ACC112 (cell line): Measurements from ENCODE around the gene MLLT3.
A peak's percentile ranks its signal among the peaks of the same experiment; 100 is the strongest.
"Not testable (repeated sequence)": the region's sequence is repeated elsewhere in the genome, so short reads cannot be mapped to it uniquely, and the experiment has no call there.

ENCODE experiments used
- H2AFZ ChIP-seq: fragments of 200-600 bp; sonication (generic); one replicate; pipeline ENCODE4 v1.6.0; 2017; ENCODE audit warnings: antibody characterized with exemption, low read length; ENCODE audit not compliant: unreplicated experiment
- H3K27ac ChIP-seq: fragments of 200-600 bp; sonication (generic); 2 replicates; pipeline ENCODE4 v1.5.1; 2014; ENCODE audit warnings: low read depth, mild to moderate bottlenecking, antibody characterized with exemption, low read length, moderate library complexity
- H3K27me3 ChIP-seq: fragments of 200-600 bp; sonication (generic); 2 replicates; pipeline ENCODE4 v1.6.1; 2014; ENCODE audit warnings: mild to moderate bottlenecking, antibody characterized with exemption, low read length, moderate library complexity, mixed read lengths; ENCODE audit not compliant: insufficient read depth
- H3K36me3 ChIP-seq: fragments of 200-600 bp; sonication (generic); 2 replicates; pipeline ENCODE4 v1.6.1; 2016; ENCODE audit warnings: mild to moderate bottlenecking, antibody characterized with exemption, low read length, moderate library complexity, mixed read lengths; ENCODE audit not compliant: insufficient read depth
- H3K4me1 ChIP-seq: fragments of 200-600 bp; sonication (generic); one replicate; pipeline ENCODE4 v1.6.1; 2016; ENCODE audit warnings: low read length, mixed read lengths; ENCODE audit not compliant: insufficient read depth, unreplicated experiment, control insufficient read depth
- H3K4me3 ChIP-seq: fragments of 200-600 bp; sonication (generic); 2 replicates; pipeline ENCODE4 v1.5.1; 2014; ENCODE audit warnings: mild to moderate bottlenecking, low read depth, low read length
- H3K79me2 ChIP-seq: fragments of 200-600 bp; sonication (generic); one replicate; pipeline ENCODE4 v1.6.0; 2016; ENCODE audit warnings: low read length; ENCODE audit not compliant: control insufficient read depth, unreplicated experiment, insufficient read depth

The MLLT3 gene

DNA sequence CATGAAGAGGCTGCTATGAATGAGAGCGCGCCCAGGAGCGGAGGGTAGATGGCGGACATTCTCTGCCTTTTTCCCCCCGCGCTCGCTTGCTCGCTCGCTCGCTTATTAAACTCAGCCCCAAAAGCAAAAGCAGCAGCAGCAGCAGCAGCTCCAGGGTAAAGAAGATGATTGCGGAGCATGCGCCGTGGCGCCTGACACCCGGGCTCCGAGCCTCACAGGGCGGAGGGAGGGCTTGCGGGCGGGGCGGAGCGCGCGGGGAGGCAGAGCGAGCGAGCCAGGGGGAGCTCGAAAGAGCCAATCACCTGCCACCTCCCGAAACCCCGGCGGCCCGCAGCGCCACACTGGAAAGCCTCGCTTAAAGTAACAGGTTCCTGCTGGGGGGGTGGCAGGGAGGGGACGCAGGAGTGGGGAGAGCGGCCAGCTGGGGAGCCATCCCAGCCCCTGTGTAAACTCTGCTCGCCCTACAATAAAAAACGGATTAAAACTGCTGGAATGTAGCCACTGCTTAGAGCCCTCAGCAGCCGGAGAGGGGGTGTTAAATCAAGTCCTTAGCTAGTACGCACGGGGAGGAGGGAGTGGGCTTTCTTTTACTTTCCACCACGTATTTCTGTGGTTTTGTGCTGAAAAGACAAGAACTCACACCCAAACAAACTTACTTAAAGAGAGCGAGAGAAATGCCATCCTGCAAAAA is at the start of gene MLLT3:
Gene MLLT3 (minus strand): TSS at position 170 of the 691 bp plus-strand sequence.
- Histone ChIP-seq H3K27me3 (no peaks in the 10 kb centered on the region), H3K27ac (peak within 1 kb of the TSS; percentile 55; the same call in 1 of the 2 replicates), H2AFZ (peak within 1 kb of the TSS; percentile 96)

DNA sequence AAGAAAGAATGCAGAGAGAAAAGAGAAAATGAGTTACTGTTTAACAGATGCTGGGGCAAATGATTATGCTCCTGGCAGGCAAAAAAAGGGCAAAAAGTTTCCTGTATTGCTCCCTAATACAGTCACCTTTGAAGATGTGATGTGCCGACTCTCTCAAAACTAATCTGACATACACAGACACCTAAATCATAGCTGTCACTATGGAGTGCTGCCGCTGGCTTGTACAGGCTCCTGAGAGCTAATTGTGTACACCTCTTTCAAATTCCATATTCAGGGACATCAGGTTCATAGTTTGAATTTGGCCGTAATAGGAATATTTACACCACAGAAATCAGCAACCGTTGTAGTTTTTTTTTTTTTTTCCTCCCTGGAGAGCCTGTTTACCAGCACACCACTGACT is 49.3 kb upstream of the MLLT3 start:
- H3K4me1 ChIP-seq, result no peaks in the 10 kb centered on the region
- H2AFZ ChIP-seq, result no peak overlapping the region
- no peaks in the 10 kb centered on the region for H3K36me3 ChIP-seq
- no peak overlapping the region for H3K27ac ChIP-seq
- H3K4me3 ChIP-seq, result no peak overlapping the region
- H3K79me2 ChIP-seq, result no peaks in the 10 kb centered on the region
- H3K27me3 ChIP-seq, result no peaks in the 10 kb centered on the region

More for the DNA sequence above, at the start of gene MLLT3:
- peak within 1 kb of the TSS; percentile 81 for H3K4me3 ChIP-seq
- peaks cover 14% of the 10 kb centered on the region for H3K79me2 ChIP-seq
- peaks cover 24% of the 10 kb centered on the region for H3K4me1 ChIP-seq
- no peaks in the 10 kb centered on the region for H3K36me3 ChIP-seq

DNA sequence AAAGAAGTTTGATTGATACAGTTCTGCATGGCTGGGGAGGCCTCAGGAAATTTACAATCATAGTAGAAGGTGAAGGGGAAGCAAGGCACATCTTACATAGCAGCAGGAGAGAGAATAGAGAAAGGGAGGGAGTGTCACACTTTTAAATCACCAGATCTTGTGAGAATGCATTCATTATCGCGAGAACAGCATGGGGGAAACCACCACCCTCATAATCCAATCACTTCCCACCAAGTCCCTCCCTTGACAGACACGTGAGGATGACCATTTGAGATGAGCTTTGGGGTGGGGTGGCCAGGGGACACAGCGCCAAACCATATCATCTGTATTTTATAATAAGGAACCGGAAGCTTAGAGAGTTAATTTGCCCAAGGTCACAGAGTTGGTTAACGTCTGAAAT is 48.1 kb upstream of the MLLT3 start:
- Histone ChIP-seq H3K27ac (no peak overlapping the region), H3K79me2 (no peaks in the 10 kb centered on the region), H3K4me1 (no peaks in the 10 kb centered on the region), H2AFZ (no peak overlapping the region), H3K4me3 (no peak overlapping the region), H3K27me3 (no peaks in the 10 kb centered on the region), H3K36me3 (no peaks in the 10 kb centered on the region)

DNA sequence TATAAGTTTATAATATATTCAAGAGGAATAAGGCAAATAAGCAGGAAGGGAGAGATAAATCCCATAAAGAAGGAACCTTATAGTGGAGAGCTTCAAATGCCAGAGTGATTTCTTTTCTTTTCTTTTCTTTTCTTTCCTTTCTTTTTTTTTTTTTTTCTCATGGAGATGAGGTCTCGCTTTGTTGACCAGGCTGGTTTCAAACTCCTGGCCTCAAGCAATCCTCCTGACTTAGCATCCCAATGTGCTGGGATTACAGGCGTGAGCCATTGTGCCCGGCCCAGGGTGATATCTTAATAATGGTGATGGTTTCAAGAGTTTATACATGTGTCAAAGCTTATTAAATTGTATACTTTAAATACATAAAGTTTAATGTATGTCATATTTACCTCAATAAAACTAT is 42.2 kb upstream of the MLLT3 start:
- no peaks in the 10 kb centered on the region for H3K27me3 ChIP-seq
- H3K27ac ChIP-seq, result no peak overlapping the region
- peaks cover 3% of the 10 kb centered on the region for H3K79me2 ChIP-seq
- H3K36me3 ChIP-seq, result no peaks in the 10 kb centered on the region
- no peaks in the 10 kb centered on the region for H3K4me1 ChIP-seq
- H2AFZ ChIP-seq, result no peak overlapping the region
- H3K4me3 ChIP-seq, result no peak overlapping the region

DNA sequence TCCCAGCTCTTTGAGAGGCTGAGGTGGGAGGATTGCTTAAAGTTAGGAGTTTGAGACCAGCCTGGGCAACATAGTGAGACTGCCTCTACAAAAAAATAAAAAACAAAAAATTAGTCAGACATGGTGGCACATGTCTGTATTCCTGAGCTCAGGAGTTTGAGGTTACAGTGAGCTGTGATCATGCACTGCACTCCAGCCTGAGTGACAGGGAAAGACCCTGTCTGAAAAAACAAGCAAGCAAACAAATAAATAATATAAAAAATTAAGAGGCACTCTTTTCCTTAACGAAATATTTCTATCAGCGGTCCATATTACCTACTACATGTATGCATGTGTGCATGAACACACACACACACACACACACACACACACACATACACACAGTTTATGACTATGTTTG is 40.8 kb upstream of the MLLT3 start:
- Histone ChIP-seq H3K27me3 (no peaks in the 10 kb centered on the region), H3K27ac (no peak overlapping the region), H3K4me3 (no peak overlapping the region), H2AFZ (no peak overlapping the region), H3K36me3 (no peaks in the 10 kb centered on the region), H3K4me1 (no peaks in the 10 kb centered on the region), H3K79me2 (peaks cover 3% of the 10 kb centered on the region)

DNA sequence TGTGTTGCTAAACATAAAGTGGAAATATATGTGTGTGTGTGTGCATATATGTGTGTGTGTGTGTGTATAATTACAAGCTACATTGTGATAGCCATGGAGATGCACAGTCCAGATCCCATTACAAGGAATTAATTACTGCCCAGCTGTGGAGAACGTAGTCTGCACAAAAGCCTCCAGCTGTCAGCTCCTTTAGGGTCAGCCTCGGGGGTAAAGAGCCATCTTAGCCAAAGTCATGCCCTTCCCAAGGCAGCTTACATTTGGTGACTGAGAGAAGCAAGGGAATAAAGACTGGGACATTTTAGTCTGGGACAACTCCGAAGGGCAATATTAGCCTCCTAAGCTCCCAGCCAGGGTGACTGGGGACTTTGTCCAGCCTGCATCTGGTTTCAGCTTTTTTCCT is 39.9 kb upstream of the MLLT3 start:
- Histone ChIP-seq H2AFZ (no peak overlapping the region), H3K4me3 (no peak overlapping the region), H3K4me1 (no peaks in the 10 kb centered on the region), H3K36me3 (no peaks in the 10 kb centered on the region), H3K27me3 (no peaks in the 10 kb centered on the region), H3K27ac (no peak overlapping the region), H3K79me2 (peaks cover 3% of the 10 kb centered on the region)

DNA sequence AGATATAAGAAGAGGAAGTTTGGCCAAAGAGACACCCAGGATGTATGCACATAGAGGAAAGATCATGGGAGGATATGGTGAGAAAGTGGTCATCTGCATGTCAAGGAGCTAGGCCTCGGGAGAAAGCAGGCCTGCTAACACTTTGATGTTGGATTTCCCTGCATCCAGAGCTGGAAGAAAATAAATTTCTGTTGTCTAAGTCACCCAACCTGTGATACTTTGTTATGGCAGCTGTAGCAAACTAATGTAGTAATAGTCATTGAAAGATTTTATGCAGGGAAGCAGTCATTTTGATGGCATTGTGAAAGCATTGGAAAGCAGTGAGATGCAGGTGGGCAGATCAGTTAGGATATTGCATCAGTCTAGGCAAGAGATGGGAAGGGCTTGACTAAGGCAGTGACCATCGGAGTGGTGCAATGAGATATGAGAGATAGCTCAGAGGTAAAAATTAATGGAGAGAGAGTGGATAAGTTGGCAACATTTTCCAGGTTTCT is 37.2 kb upstream of the MLLT3 start:
- Histone ChIP-seq H3K4me1 (no peaks in the 10 kb centered on the region), H3K36me3 (no peaks in the 10 kb centered on the region), H2AFZ (no peak overlapping the region), H3K27me3 (no peaks in the 10 kb centered on the region), H3K4me3 (peak overlapping the region; percentile 92), H3K79me2 (peaks cover 3% of the 10 kb centered on the region), H3K27ac (no peak overlapping the region)

DNA sequence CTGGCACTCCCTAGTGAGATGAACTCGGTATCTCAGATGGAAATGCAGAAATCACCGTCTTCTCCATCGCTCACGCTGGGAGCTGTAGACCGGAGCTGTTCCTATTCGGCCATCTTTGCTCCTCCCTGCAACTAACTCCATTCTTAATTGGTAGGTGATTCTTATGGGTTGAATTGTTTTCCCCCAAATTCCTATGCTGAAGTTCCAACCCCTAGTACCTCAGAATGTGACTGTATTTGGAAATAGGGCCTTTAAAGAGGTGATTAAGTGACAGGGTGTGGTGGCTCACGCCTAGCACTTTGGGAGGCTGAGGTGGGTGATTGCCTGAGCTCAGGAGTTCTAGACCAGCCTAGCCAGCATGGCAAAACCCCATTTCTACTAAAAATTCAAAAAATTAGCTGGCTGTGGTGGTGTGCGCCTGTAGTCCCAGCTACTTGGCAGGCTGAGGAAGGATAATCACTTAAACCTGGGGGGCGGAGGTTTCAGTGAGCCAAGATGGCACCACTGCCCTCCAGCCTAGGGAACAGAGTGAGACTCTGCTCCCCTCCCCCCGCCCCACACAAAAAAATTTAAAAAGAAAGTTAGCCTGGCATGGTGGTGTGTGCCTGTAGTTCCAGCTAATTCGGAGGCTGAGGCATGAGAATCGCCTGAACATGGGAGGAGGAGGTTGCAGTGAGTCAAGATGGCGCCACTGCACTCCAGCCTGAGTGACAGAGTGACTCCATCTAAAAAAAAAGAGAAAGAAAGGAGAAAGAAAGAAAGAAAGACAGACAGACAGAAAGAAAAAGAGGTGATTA is 36.6 kb upstream of the MLLT3 start:
- H3K4me1 ChIP-seq, result no peaks in the 10 kb centered on the region
- peak overlapping the region; percentile 95 for H2AFZ ChIP-seq
- H3K36me3 ChIP-seq, result no peaks in the 10 kb centered on the region
- no peaks in the 10 kb centered on the region for H3K27me3 ChIP-seq
- peak overlapping the region; percentile 92 for H3K4me3 ChIP-seq
- H3K27ac ChIP-seq, result no peak overlapping the region
- H3K79me2 ChIP-seq, result peaks cover 3% of the 10 kb centered on the region

DNA sequence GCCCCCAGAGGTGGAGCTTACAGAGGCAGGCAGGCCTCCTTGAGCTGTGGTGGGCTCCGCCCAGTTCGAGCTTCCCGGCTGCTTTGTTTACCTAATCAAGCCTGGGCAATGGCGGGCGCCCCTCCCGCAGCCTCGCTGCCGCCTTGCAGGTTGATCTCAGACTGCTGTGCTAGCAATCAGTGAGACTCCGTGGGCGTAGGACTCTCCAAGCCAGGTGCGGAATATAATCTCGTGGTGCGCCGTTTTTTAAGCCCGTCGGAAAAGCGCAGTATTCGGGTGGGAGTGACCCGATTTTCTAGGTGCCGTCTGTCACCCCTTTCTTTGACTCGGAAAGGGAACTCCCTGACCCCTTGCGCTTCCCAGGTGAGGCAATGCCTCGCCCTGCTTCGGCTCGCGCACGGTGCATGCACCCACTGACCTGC is 36.0 kb upstream of the MLLT3 start:
- H3K79me2 ChIP-seq, H3K27me3 ChIP-seq, H3K4me1 ChIP-seq, H3K27ac ChIP-seq, H3K36me3 ChIP-seq, H2AFZ ChIP-seq: not testable (repeated sequence)
- H3K4me3 ChIP-seq, result peak overlapping the region; percentile 92

DNA sequence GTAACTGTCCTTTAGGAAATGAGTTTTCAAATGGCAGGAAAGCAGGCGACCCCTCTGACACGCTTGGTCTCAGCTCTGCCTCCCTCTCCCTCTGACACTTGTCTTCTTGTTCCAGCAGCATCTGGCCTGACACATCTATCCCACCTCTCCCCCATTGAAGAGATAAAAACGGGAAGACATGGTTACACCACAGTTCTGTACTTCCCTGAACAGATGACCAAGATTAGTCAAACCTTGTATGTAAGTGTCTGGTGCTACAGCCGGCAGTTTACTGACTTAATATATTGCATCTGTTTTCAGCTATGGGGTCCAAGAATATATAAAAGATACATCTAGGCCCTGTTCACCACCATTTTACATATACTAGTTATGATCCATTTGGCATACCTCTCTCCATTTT is 29.6 kb upstream of the MLLT3 start:
- Histone ChIP-seq H3K4me3 (no peak overlapping the region), H3K27me3 (0 out of 2 replicates have a peak, but pooled peaks cover 3% of the 10 kb centered on the region)

More for the DNA sequence above, 29.6 kb upstream of the MLLT3 start:
- Histone ChIP-seq H2AFZ (no peak overlapping the region), H3K36me3 (no peaks in the 10 kb centered on the region), H3K79me2 (no peaks in the 10 kb centered on the region), H3K27ac (no peak overlapping the region), H3K4me1 (peaks cover 4% of the 10 kb centered on the region)
